ENCODE results near the gene RNASE13. TPM values are rescaled to one million over a fixed set of nuclear protein-coding genes. Genes with fewer than 3 reads are reported as not detected.

RNASE13 gene
- total RNA-seq, 1 experiment from 2014 or later, result not detected

- H3K9me3 Mint-ChIP-seq, result no peaks in the 10 kb centered on the region
- no peak for TF ChIP-seq CTCF (conservative IDR thresholded peaks at IDR 0.05)
These were observed 43.1 kb upstream of the RNASE13 start for GRCh38 chr14:21077672-21078071.

More at GRCh38 chr14:21077672-21078071, 43.1 kb upstream of the RNASE13 start:
- Histone ChIP-seq H3K4ac (ENCODE audit: low read depth, low read length) (no peak overlapping the region), H2BK20ac (ENCODE audit: low read depth, low read length, poor library complexity, severe bottlenecking) (no peak overlapping the region), H3K27ac (ENCODE audit: insufficient read length, low read depth, low read length) (no peak overlapping the region), H2BK12ac (ENCODE audit: insufficient read length, low read depth, low read length) (no peak overlapping the region), H3K14ac (ENCODE audit: insufficient read depth, low read length) (no peak overlapping the region), H2BK5ac (ENCODE audit: insufficient read length, low read length) (no peak overlapping the region), H2AFZ (ENCODE audit: low read length) (no peak overlapping the region), H3K56ac (ENCODE audit: insufficient read length, low read depth, low read length) (no peak overlapping the region), H2BK120ac (ENCODE audit: low read depth, low read length, poor library complexity, severe bottlenecking) (no peak overlapping the region), H3T11ph (ENCODE audit: low read length) (no peak overlapping the region), H3K4me1 (ENCODE audit: insufficient read depth, low read length) (no peaks in the 10 kb centered on the region), H3K23me2 (ENCODE audit: insufficient read length, low read depth, low read length, poor library complexity, severe bottlenecking) (no peaks in the 10 kb centered on the region), H2AK5ac (ENCODE audit: insufficient read length, low read length) (no peak overlapping the region), H3K4me2 (ENCODE audit: insufficient read depth, insufficient read length, low read length) (no peak overlapping the region), H3K18ac (ENCODE audit: insufficient read length, low read depth, low read length) (no peak overlapping the region), H3K23ac (ENCODE audit: insufficient read length, low read depth, low read length) (no peak overlapping the region), H4K20me1 (ENCODE audit: control insufficient read depth, insufficient read depth, insufficient read length) (no peaks in the 10 kb centered on the region), H4K8ac (replicated peaks; ENCODE audit: insufficient read length, low read depth, low read length) (no peak overlapping the region), H4K91ac (ENCODE audit: insufficient read length, low read depth, low read length) (no peak overlapping the region), H3K27me3 (ENCODE audit: insufficient read depth, low read length) (no peaks in the 10 kb centered on the region), H3K79me2 (ENCODE audit: insufficient read depth, low read length) (no peaks in the 10 kb centered on the region), H2BK15ac (ENCODE audit: low read depth, low read length) (no peak overlapping the region), H3K9ac (ENCODE audit: extremely low read depth, insufficient read length, low read length) (no peak overlapping the region), H3K79me1 (ENCODE audit: insufficient read depth, low read depth, low read length, poor library complexity, severe bottlenecking) (no peaks in the 10 kb centered on the region), H4K5ac (ENCODE audit: insufficient read length, low read depth, low read length) (no peak overlapping the region), H3K9me3 (ENCODE audit: control insufficient read depth, low read depth, low read length) (no peaks in the 10 kb centered on the region)
- DNase-seq, result no peak
- peaks cover 4% of the 10 kb centered on the region in 2 experiments for H3K4me1 Mint-ChIP-seq
- no peak overlapping the region; a peak in 1 of 7 replicates for H3K27ac Mint-ChIP-seq
- WGBS (ENCODE audit: extremely low coverage, insufficient read length, low lambda C conversion rate), result no CpG with 5 or more reads among the region's 2 CpGs
- peaks cover 62 to 93% (median 88%) of the 10 kb centered on the region in 3 experiments for H3K36me3 Mint-ChIP-seq (ENCODE audit: insufficient read depth in 1 of 3, low read depth in 3 of 3)
- H3K4me3 Mint-ChIP-seq, result no peak overlapping the region
- H3K27me3 Mint-ChIP-seq (ENCODE audit: low read depth), result no peaks in the 10 kb centered on the region
